D721Med (cell line): ENCODE data around the gene FMN1.

Experiments used
- DNase-seq: peaks from one replicate; pipeline ENCODE4 v3.0.0; 2011; ENCODE audit warnings: low spot score; ENCODE audit not compliant: insufficient read length
- FAIRE-seq: peaks from 2 replicates; lab custom pipeline; 2011; peaks lifted over from hg19 to GRCh38; lab: Jason Lieb, UNC
- CTCF ChIP-seq: IDR thresholded peaks from 2 replicates; pipeline ENCODE4 v1.5.1; 2012; ENCODE audit warnings: mild to moderate bottlenecking, control low read depth; ENCODE audit not compliant: insufficient read depth; ENCODE audit errors: missing control alignments

Gene FMN1

GRCh38 chr15:32972686-32973085 is 221.8 kb downstream of the FMN1 start:
- no peak for FAIRE-seq
- no peak for DNase-seq
- no peak for TF ChIP-seq CTCF

GRCh38 chr15:32970847-32971246 is 223.7 kb downstream of the FMN1 start:
- no peak for FAIRE-seq
- no peak for TF ChIP-seq CTCF
- no peak for DNase-seq

- FAIRE-seq (no peak), DNase-seq (no peak)
These were observed 227.0 kb downstream of the FMN1 start for GRCh38 chr15:32967521-32967920.

GRCh38 chr15:32966512-32966911 is 228.0 kb downstream of the FMN1 start:
- FAIRE-seq: no peak

More at GRCh38 chr15:32967521-32967920, 227.0 kb downstream of the FMN1 start:
- TF ChIP-seq CTCF: no peak

GRCh38 chr15:32965897-32966296 is 228.6 kb downstream of the FMN1 start:
- no peak for FAIRE-seq
- DNase-seq: no peak
- no peak for TF ChIP-seq CTCF

More at GRCh38 chr15:32966512-32966911, 228.0 kb downstream of the FMN1 start:
- DNase-seq: no peak
- no peak for TF ChIP-seq CTCF

- FAIRE-seq (no peak), DNase-seq (no peak)
- no peak for TF ChIP-seq CTCF
These were observed 235.4 kb downstream of the FMN1 start for GRCh38 chr15:32959077-32959476.

GRCh38 chr15:32957219-32957618 is 237.3 kb downstream of the FMN1 start:
- TF ChIP-seq CTCF: no peak
- FAIRE-seq: no peak
- DNase-seq: no peak
